Fibroblast of lung (primary cell): ENCODE results near the gene PRR5L. TPM values are rescaled to one million over a fixed set of nuclear protein-coding genes. Genes with fewer than 3 reads are reported as not detected.

ENCODE experiments used
- DNase-seq, 2 donors: peaks; one replicate each; pipeline versions ENCODE4 v3.0.0 to v3.0.0-alpha.2; 2010; ENCODE audit warnings: low read depth in 2 of 2
- H2AFZ ChIP-seq: 2 replicates; pipeline ENCODE4 v1.5.1; 2012; ENCODE audit warnings: low read length, control low read depth, inconsistent platforms
- H3K27ac ChIP-seq: 2 replicates; pipeline ENCODE4 v1.5.1; 2011; ENCODE audit warnings: low read length, control low read depth; ENCODE audit not compliant: insufficient read depth
- H3K27me3 ChIP-seq: 2 replicates; pipeline ENCODE4 v1.5.1; 2011; ENCODE audit warnings: mild to moderate bottlenecking, low read length; ENCODE audit not compliant: control insufficient read depth, insufficient read depth
- H3K36me3 ChIP-seq: 2 replicates; pipeline ENCODE4 v1.5.1; 2011; ENCODE audit warnings: low read length; ENCODE audit not compliant: control insufficient read depth, insufficient read depth
- H3K4me1 ChIP-seq: 2 replicates; pipeline ENCODE4 v1.5.1; 2011; ENCODE audit warnings: low read length; ENCODE audit not compliant: control insufficient read depth, insufficient read depth; ENCODE audit errors: extremely low read depth
- H3K4me2 ChIP-seq: 2 replicates; pipeline ENCODE4 v1.5.1; 2011; ENCODE audit warnings: low read length, control low read depth; ENCODE audit not compliant: insufficient read depth; ENCODE audit errors: extremely low read depth
- H3K4me3 ChIP-seq, 4 experiments: fragments of 200-600 bp in 1 of 4; sonication (generic) in 1 of 4; replicated peaks in 1 of 4; 2 replicates each; pipeline ENCODE4 v1.5.1; 2011 to 2016; ENCODE audit warnings: low read length in 4 of 4, low read depth in 3 of 4, mild to moderate bottlenecking in 3 of 4, control low read depth in 2 of 4, inconsistent platforms in 1 of 4, mixed read lengths in 1 of 4; ENCODE audit not compliant: insufficient read depth in 1 of 4; ENCODE audit errors: control extremely low read depth in 1 of 4
- H3K79me2 ChIP-seq: 2 replicates; pipeline ENCODE4 v1.5.1; 2012; ENCODE audit warnings: mild to moderate bottlenecking, low read length, inconsistent platforms; ENCODE audit not compliant: control insufficient read depth, insufficient read depth
- H3K9ac ChIP-seq: 2 replicates; pipeline ENCODE4 v1.5.1; 2011; ENCODE audit warnings: mild to moderate bottlenecking, low read length, control low read depth; ENCODE audit not compliant: insufficient read depth
- H3K9me3 ChIP-seq: 2 replicates; pipeline ENCODE4 v1.5.1; 2012; ENCODE audit warnings: low read depth, low read length; ENCODE audit not compliant: control insufficient read depth, insufficient read depth
- H4K20me1 ChIP-seq: 2 replicates; pipeline ENCODE4 v1.5.1; 2011; ENCODE audit warnings: low read length; ENCODE audit not compliant: control insufficient read depth, insufficient read depth; ENCODE audit errors: extremely low read depth
- CTCF ChIP-seq, 2 donors: IDR thresholded peaks in 1 of 2; conservative IDR thresholded peaks in 1 of 2; 1 replicate in 1 of 2; 2 replicates in 1 of 2; pipeline ENCODE4 v1.5.1; 2011 to 2012; ENCODE audit warnings: low read length in 2 of 2, control low read depth in 1 of 2, inconsistent platforms in 1 of 2, low read depth in 1 of 2, mild to moderate bottlenecking in 1 of 2
- EZH2 ChIP-seq: IDR thresholded peaks from 2 replicates; pipeline ENCODE4 v1.5.1; 2012; ENCODE audit warnings: low read length, control low read depth, mild to moderate bottlenecking; ENCODE audit errors: missing control alignments
- polyA plus RNA-seq, 2 donors: library from polyadenylated mRNA; depleted of rRNA in 1 of 2; stranded (reverse) in 1 of 2; unstranded in 1 of 2; fragments of >200 nt; gene quantifications; 2 replicates each; pipeline ENCODE4 v1.2.1, GENCODE V29; 2011 to 2012; ENCODE audit warnings: missing spikeins in 1 of 2
- total RNA-seq: library from RNA; depleted of rRNA; stranded (reverse); fragments of >200 nt; gene quantifications from 2 replicates; pipeline ENCODE4 v1.2.1, GENCODE V29; 2014

Gene PRR5L
- total and polyA plus RNA-seq, 2 donors (not counting 1 experiment from before 2014, with no cell fraction given): 2.8 to 6.3 TPM

- Histone ChIP-seq H4K20me1 (no peaks in the 10 kb centered on the region), H3K36me3 (no peaks in the 10 kb centered on the region), H3K4me2 (no peak overlapping the region), H3K79me2 (no peaks in the 10 kb centered on the region), H3K4me3 (no peak overlapping the region), H2AFZ (no peak overlapping the region), H3K9ac (no peak overlapping the region), H3K9me3 (no peaks in the 10 kb centered on the region), H3K4me1 (no peaks in the 10 kb centered on the region), H3K27me3 (no peaks in the 10 kb centered on the region), H3K27ac (no peak overlapping the region)
- TF ChIP-seq CTCF (conservative IDR thresholded peaks at IDR 0.05 in 1 of 2, IDR thresholded peaks at IDR 0.05 in 1 of 2; ENCODE audit: low read depth in 1 of 2, low read length in 2 of 2) (no peak), EZH2 (no peak)
- DNase-seq: no peak
Measured at GRCh38 chr11:36313750-36314433, 17.8 kb downstream of the PRR5L start.

GRCh38 chr11:36314434-36314767 lies 18.3 kb downstream of the PRR5L start:
- peaks cover 3% of the 10 kb centered on the region for H3K27me3 ChIP-seq
- no peaks in the 10 kb centered on the region for H3K79me2 ChIP-seq
- DNase-seq: no peak
- H3K4me1 ChIP-seq: no peaks in the 10 kb centered on the region
- TF ChIP-seq EZH2 (no peak), CTCF (conservative IDR thresholded peaks at IDR 0.05 in 1 of 2, IDR thresholded peaks at IDR 0.05 in 1 of 2; ENCODE audit: low read depth in 1 of 2, low read length in 2 of 2) (no peak)
- H3K4me3 ChIP-seq: no peak overlapping the region
- no peak overlapping the region for H2AFZ ChIP-seq
- H3K9ac ChIP-seq: no peak overlapping the region
- H3K9me3 ChIP-seq: no peaks in the 10 kb centered on the region
- H3K4me2 ChIP-seq: no peak overlapping the region
- no peaks in the 10 kb centered on the region for H4K20me1 ChIP-seq
- no peak overlapping the region for H3K27ac ChIP-seq
- no peaks in the 10 kb centered on the region for H3K36me3 ChIP-seq

DNA sequence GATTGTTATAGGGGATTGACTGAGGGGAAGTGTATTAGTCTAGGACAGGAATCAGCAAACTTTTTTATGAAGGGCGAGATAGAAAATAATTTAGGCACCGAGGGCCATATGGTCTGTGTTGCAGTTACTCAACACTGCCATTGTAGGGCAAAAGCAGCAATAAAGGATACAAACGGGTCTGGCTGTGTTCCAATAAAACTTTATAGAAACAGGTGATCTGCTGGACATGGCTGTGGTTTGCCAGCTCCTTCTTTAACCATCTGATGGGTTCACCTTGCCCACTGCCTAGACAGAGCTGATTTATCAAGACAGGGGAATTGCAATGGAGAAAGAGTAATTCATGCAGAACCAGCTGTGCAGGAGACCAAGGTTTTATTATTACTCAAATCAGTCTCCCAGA lies 20.0 kb downstream of the PRR5L start:
- H3K9me3 ChIP-seq: no peaks in the 10 kb centered on the region
- no peak overlapping the region for H3K9ac ChIP-seq
- DNase-seq: no peak
- TF ChIP-seq CTCF (conservative IDR thresholded peaks at IDR 0.05 in 1 of 2, IDR thresholded peaks at IDR 0.05 in 1 of 2; ENCODE audit: low read depth in 1 of 2, low read length in 2 of 2) (no peak), EZH2 (no peak)
- no peaks in the 10 kb centered on the region for H3K4me1 ChIP-seq
- H2AFZ ChIP-seq: no peak overlapping the region
- no peaks in the 10 kb centered on the region for H4K20me1 ChIP-seq
- H3K4me3 ChIP-seq: no peak overlapping the region
- H3K4me2 ChIP-seq: no peak overlapping the region
- H3K27ac ChIP-seq: no peak overlapping the region
- H3K27me3 ChIP-seq: peaks cover 3% of the 10 kb centered on the region
- no peaks in the 10 kb centered on the region for H3K79me2 ChIP-seq
- H3K36me3 ChIP-seq: no peaks in the 10 kb centered on the region
